Fibroblast of the aortic adventitia (primary cell): ENCODE data around the gene TPSAB1. TPM values are rescaled to one million over a fixed set of nuclear protein-coding genes. Genes with fewer than 3 reads are reported as not detected.

Experiments used
- DNase-seq: peaks from one replicate; pipeline ENCODE4 v3.0.0-alpha.2; 2010; ENCODE audit warnings: low read depth
- H3K4me3 ChIP-seq: 2 replicates; pipeline ENCODE4 v1.5.1; 2011; ENCODE audit warnings: low read depth, mild to moderate bottlenecking, control low read depth, low read length, moderate library complexity
- total RNA-seq: library from RNA; depleted of rRNA; stranded (reverse); fragments of >200 nt; gene quantifications from 2 replicates; pipeline ENCODE4 v1.2.3, GENCODE V29; 2012; ENCODE audit warnings: low replicate concordance
- TF ChIP-seq, protein P1 (sequence below): IDR thresholded peaks from 2 replicates; pipeline ENCODE4 v1.5.1; 2011; ENCODE audit warnings: mild to moderate bottlenecking, low read length, control low read depth, inconsistent platforms; ENCODE audit not compliant: insufficient read depth

The TPSAB1 gene
- total RNA-seq, 1 donor, result not detected

GRCh38 chr16:1211451-1212268 lies 28.8 kb upstream of the TPSAB1 start:
- TF ChIP-seq, protein P1, sequence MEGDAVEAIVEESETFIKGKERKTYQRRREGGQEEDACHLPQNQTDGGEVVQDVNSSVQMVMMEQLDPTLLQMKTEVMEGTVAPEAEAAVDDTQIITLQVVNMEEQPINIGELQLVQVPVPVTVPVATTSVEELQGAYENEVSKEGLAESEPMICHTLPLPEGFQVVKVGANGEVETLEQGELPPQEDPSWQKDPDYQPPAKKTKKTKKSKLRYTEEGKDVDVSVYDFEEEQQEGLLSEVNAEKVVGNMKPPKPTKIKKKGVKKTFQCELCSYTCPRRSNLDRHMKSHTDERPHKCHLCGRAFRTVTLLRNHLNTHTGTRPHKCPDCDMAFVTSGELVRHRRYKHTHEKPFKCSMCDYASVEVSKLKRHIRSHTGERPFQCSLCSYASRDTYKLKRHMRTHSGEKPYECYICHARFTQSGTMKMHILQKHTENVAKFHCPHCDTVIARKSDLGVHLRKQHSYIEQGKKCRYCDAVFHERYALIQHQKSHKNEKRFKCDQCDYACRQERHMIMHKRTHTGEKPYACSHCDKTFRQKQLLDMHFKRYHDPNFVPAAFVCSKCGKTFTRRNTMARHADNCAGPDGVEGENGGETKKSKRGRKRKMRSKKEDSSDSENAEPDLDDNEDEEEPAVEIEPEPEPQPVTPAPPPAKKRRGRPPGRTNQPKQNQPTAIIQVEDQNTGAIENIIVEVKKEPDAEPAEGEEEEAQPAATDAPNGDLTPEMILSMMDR, result no peak
- no peak for DNase-seq

DNA sequence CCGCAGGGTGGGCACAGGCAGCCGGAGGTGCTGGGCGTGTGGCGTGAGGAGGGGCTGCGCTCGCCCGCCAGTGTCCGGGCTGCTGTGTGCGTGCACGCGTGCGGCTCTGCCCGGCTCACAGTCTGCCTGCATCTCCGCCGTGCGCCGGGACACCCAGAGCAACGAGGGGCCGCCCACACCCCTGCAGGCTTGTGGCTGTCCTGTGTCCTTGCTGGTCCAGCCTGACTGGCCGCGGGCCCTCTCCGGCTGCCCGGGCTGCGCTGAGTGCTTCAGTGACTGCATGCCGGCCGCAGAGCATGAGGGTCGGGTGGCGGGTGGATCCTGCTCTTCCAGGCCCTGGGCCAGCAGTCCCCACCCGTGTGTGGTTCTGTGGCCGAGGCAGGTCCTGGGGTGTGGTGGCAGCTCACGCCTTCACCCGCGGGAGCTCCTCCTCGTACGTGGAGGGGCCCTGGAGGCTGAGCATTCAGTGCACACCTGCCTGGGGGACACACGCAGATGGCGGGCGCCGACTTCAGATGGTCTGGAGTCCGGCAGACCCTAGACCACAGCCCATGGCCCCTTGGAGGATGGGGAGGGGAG lies 27.8 kb upstream of the TPSAB1 start:
- no peak for DNase-seq
- TF ChIP-seq, protein P1, result no peak
- H3K4me3 ChIP-seq, result no peak overlapping the region

More at GRCh38 chr16:1211451-1212268, 28.8 kb upstream of the TPSAB1 start:
- no peak overlapping the region for H3K4me3 ChIP-seq

- no peak overlapping the region for H3K4me3 ChIP-seq
- TF ChIP-seq, protein P1, result no peak
- DNase-seq, result no peak
These were observed 27.3 kb upstream of the TPSAB1 start for GRCh38 chr16:1213231-1213630.

DNA sequence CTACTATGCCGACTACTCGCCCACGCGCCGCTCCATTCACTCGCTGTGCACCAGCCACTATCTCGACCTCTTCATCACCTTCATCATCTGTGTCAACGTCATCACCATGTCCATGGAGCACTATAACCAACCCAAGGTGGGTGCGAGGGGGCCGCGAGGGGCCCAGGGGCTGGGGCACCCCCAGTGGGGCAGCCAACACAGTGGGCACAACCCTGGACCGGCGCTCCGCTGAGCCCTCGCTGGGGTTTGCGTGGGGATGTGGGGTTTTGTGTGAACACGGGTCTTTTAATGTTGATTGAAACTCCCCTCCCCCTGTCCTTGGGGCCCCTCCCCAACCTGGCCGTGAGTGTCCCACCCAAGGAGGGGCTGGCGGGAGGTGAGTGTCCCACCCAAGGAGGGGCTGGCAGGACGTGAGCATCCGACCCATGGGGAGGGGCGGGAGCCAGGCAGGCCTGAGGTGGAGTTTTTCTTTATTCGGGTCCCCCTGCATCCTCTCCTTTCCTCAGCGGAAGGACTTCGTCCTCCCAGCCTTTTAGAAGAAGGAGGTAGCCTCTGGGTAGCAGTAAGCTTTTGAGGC lies 26.6 kb upstream of the TPSAB1 start:
- TF ChIP-seq, protein P1, result no peak
- no peak for DNase-seq

DNA sequence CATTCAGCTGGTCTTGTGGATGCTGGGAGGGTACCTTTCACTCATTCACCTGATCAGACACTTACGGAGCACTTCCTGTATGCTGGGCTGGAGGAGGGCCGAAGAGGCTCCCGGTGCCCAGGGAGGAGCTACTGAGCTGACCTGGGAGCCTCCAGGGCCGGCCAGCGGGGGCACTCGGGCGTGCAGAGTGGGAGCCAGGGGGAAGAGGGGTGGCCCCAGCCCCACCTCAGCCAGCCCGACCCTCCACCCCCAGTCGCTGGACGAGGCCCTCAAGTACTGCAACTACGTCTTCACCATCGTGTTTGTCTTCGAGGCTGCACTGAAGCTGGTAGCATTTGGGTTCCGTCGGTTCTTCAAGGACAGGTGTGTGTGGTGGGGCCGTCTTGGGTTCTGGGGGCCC lies 25.8 kb upstream of the TPSAB1 start:
- TF ChIP-seq, protein P1, result no peak
- H3K4me3 ChIP-seq, result no peak overlapping the region
- DNase-seq, result no peak

More for the DNA sequence above, 26.6 kb upstream of the TPSAB1 start:
- no peak overlapping the region for H3K4me3 ChIP-seq

DNA sequence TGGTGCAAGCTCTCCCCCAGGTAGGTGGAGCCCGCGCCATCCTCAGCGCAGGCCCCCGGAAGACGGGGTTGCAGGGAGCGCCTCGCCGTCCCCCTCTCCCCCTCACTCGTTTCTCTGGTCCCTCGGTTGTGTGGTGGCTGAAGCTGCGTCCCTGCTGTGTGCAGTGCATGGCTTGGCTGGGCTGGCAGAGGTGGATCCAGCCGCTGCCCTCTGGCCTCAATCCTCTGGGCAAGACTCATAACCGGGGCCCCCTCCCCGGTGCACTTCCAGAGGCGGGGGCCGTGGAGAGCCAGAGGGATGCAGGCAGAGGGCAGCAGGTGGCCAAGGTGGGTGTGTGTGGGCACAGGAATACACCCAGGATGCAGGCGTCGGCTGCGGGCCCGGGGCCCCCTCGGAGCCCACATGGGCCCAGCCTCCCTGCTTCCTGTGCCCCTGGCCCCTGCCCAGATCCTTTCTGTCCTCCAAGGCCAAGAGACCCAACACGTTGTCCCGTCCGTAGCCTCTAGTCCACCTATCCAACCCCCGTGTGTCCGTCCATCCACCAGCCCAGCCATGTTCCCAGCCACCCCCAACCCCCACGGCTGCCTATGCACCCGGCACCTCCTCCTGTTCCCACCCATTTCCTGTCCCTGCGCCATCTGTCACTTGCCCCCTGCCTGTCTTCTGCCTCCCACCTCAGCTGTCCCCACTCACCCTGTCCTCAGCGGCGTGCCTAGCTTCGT lies 24.8 kb upstream of the TPSAB1 start:
- no peak overlapping the region for H3K4me3 ChIP-seq
- TF ChIP-seq, protein P1, result no peak
- DNase-seq, result no peak
